ENCODE results near the gene SLC16A9. TPM values are rescaled to one million over a fixed set of nuclear protein-coding genes. Genes with fewer than 3 reads are reported as not detected.

The SLC16A9 gene, protein sequence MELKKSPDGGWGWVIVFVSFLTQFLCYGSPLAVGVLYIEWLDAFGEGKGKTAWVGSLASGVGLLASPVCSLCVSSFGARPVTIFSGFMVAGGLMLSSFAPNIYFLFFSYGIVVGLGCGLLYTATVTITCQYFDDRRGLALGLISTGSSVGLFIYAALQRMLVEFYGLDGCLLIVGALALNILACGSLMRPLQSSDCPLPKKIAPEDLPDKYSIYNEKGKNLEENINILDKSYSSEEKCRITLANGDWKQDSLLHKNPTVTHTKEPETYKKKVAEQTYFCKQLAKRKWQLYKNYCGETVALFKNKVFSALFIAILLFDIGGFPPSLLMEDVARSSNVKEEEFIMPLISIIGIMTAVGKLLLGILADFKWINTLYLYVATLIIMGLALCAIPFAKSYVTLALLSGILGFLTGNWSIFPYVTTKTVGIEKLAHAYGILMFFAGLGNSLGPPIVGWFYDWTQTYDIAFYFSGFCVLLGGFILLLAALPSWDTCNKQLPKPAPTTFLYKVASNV
- under 1 TPM in 3 of 4 donors, not detected in 1; 0.36 to 0.55 (median 0.54) TPM for total RNA-seq
- polyA plus RNA-seq, result 1 to 10 TPM; 5.3 to 8.4 (median 6.9) TPM

GRCh38 chr10:59709395-59710125 lies at the start of gene SLC16A9:
Gene SLC16A9 (minus strand): TSS chr10:59709850. CDS start chr10:59684291, 25,559 bp downstream.
- WGBS, 2 donors, result 1% methylated on average over 68 of the region's 68 CpGs
- peak within 1 kb of the TSS; percentile 51 to 70 (median 60) for H3K4me3 ChIP-seq
- H3K4me1 ChIP-seq, result peaks cover 0 to 18% (median 12%) of the 10 kb centered on the region in 4 donors
- no peaks in the 10 kb centered on the region for H3K9me3 ChIP-seq
- no peaks in the 10 kb centered on the region for H3K36me3 ChIP-seq
- TF ChIP-seq EP300 (IDR thresholded peaks at IDR 0.05) (no peak), POLR2AphosphoS5 (IDR thresholded peaks at IDR 0.05) (no peak), POLR2A (IDR thresholded peaks at IDR 0.05) (no peak)
- TF ChIP-seq, protein P1, sequence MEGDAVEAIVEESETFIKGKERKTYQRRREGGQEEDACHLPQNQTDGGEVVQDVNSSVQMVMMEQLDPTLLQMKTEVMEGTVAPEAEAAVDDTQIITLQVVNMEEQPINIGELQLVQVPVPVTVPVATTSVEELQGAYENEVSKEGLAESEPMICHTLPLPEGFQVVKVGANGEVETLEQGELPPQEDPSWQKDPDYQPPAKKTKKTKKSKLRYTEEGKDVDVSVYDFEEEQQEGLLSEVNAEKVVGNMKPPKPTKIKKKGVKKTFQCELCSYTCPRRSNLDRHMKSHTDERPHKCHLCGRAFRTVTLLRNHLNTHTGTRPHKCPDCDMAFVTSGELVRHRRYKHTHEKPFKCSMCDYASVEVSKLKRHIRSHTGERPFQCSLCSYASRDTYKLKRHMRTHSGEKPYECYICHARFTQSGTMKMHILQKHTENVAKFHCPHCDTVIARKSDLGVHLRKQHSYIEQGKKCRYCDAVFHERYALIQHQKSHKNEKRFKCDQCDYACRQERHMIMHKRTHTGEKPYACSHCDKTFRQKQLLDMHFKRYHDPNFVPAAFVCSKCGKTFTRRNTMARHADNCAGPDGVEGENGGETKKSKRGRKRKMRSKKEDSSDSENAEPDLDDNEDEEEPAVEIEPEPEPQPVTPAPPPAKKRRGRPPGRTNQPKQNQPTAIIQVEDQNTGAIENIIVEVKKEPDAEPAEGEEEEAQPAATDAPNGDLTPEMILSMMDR (IDR thresholded peaks at IDR 0.05), result peak in 1 of 4 experiments; percentile 4
- H3K27ac ChIP-seq, result peak within 1 kb of the TSS; percentile 13 to 52 (median 48)
- DNase-seq, result peak; percentile 67
- H3K27me3 ChIP-seq, result peaks cover 0 to 18% (median 0%) of the 10 kb centered on the region in 3 donors
- intact Hi-C loops (cut with DNase I), result loop anchor here (5.0 kb wide), 1 partner anchor 198 kb away; the partner anchor contains the start of gene CCDC6

DNA sequence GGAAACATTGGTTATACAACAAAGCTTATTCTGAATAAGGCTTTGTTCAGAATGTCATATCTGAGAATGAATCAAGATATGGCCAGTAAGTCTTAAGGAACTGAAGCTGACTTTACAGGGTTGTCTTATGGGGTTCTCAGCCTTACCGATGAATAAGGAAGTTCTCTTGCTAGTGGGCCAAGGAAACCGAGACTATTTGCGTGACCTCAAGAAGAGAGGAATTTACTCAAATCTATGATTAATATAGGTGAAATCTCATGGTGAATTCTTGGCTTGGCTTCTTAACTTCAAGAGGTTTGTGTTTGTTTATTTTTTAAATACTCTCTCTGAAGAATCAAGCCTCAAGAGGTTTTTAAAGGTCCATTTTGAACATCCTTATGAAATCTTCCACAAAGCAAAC lies 48.3 kb upstream of the SLC16A9 start:
- TF ChIP-seq POLR2AphosphoS5 (IDR thresholded peaks at IDR 0.05) (no peak), EP300 (IDR thresholded peaks at IDR 0.05) (no peak), POLR2A (IDR thresholded peaks at IDR 0.05) (no peak)
- TF ChIP-seq, protein P1 (IDR thresholded peaks at IDR 0.05), result no peak
- intact Hi-C loops (cut with DNase I), result no loop called here

GRCh38 chr10:59754951-59755350 lies 45.3 kb upstream of the SLC16A9 start:
- 93 to 98% methylated on average over 4 of the region's 4 CpGs for WGBS, 2 donors
- Histone ChIP-seq H3K4me3 (no peak overlapping the region), H3K9me3 (no peaks in the 10 kb centered on the region), H3K27me3 (no peaks in the 10 kb centered on the region), H3K4me1 (no peaks in the 10 kb centered on the region), H3K27ac (no peak overlapping the region), H3K36me3 (no peaks in the 10 kb centered on the region)
- DNase-seq, result no peak
- TF ChIP-seq POLR2AphosphoS5 (IDR thresholded peaks at IDR 0.05) (no peak), POLR2A (IDR thresholded peaks at IDR 0.05) (no peak), EP300 (IDR thresholded peaks at IDR 0.05) (no peak)
- TF ChIP-seq, protein P1 (IDR thresholded peaks at IDR 0.05), result no peak
- intact Hi-C loops (cut with DNase I), result no loop called here

More for the DNA sequence above, 48.3 kb upstream of the SLC16A9 start:
- H3K27me3 ChIP-seq, result no peaks in the 10 kb centered on the region
- H3K9me3 ChIP-seq, result no peaks in the 10 kb centered on the region
- no peak overlapping the region for H3K27ac ChIP-seq
- no peak overlapping the region for H3K4me3 ChIP-seq
- H3K4me1 ChIP-seq, result no peaks in the 10 kb centered on the region
- 69 to 90% methylated on average over 3 of the region's 3 CpGs for WGBS, 2 donors
- DNase-seq, result no peak
- H3K36me3 ChIP-seq, result no peaks in the 10 kb centered on the region

DNA sequence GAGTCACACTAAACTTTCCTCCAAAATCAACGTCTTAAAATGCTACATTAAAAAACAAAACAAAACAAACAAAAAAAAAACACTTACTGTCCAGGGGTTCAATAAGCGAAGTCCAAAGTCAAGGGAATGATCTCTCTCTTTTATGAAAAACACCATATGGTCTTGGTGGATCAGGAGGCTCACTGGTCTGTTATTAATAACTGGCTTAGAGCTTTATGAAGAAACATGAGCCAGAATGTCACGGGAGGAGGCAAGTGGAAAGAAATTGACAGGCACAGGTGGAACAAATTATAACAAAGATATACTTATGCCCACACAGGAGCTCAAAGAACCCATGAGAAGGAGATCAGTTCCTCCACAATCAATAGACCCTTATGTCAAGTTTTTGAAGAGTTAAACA lies 43.6 kb upstream of the SLC16A9 start, which contains the start of gene MRLN:
TSS of gene MRLN (minus strand) at position 189 of the 400 bp plus-strand sequence.
- WGBS, 2 donors, result 59 to 65% methylated on average over 3 of the region's 3 CpGs
- Histone ChIP-seq H3K27ac (no peak within 1 kb of the TSS), H3K36me3 (no peaks in the 10 kb centered on the region), H3K27me3 (no peaks in the 10 kb centered on the region), H3K4me1 (no peaks in the 10 kb centered on the region), H3K9me3 (no peaks in the 10 kb centered on the region), H3K4me3 (no peak within 1 kb of the TSS)
- DNase-seq, result no peak
- intact Hi-C loops (cut with DNase I), result no loop called here
- TF ChIP-seq POLR2A (IDR thresholded peaks at IDR 0.05) (no peak), POLR2AphosphoS5 (IDR thresholded peaks at IDR 0.05) (no peak), EP300 (IDR thresholded peaks at IDR 0.05) (no peak)
- TF ChIP-seq, protein P1 (IDR thresholded peaks at IDR 0.05), result no peak
